Astrocyte of the cerebellum (primary cell): ENCODE results near the gene SDS.
A peak's percentile ranks its signal among the peaks of the same experiment; 100 is the strongest.

Experiments
- DNase-seq: peaks from one replicate; pipeline ENCODE4 v3.0.0-alpha.2; 2011; ENCODE audit warnings: low read depth
- H3K4me3 ChIP-seq: 2 replicates; pipeline ENCODE4 v1.5.1; 2011; ENCODE audit warnings: mild to moderate bottlenecking, low read depth, low read length, moderate library complexity
- CTCF ChIP-seq: IDR thresholded peaks from 2 replicates; pipeline ENCODE4 v1.5.1; 2012; ENCODE audit warnings: low read length, low read depth, moderate library complexity, mild to moderate bottlenecking; ENCODE audit errors: missing control alignments
- in situ Hi-C: cut with HindIII; loops from 2 replicates; pipeline ENCODE4 v1.10.0; 2017; ENCODE audit warnings: low sequenced_read_pairs

SDS gene

GRCh38 chr12:113413488-113413939 lies 9.8 kb upstream of the SDS start:
- no peak for DNase-seq
- in situ Hi-C loops = no loop called here
- H3K4me3 ChIP-seq = no peak overlapping the region
- no peak for TF ChIP-seq CTCF

- in situ Hi-C loops = no loop called here
- no peak for DNase-seq
- H3K4me3 ChIP-seq = no peak overlapping the region
- no peak for TF ChIP-seq CTCF
Observed at GRCh38 chr12:113409462-113410124, 5.9 kb upstream of the SDS start.

GRCh38 chr12:113408756-113409298 lies 5.1 kb upstream of the SDS start:
- H3K4me3 ChIP-seq = no peak overlapping the region
- no peak for TF ChIP-seq CTCF
- DNase-seq = no peak
- in situ Hi-C loops = no loop called here

GRCh38 chr12:113407931-113408600 lies 4.4 kb upstream of the SDS start:
- in situ Hi-C loops = no loop called here
- no peak for TF ChIP-seq CTCF
- no peak overlapping the region for H3K4me3 ChIP-seq
- DNase-seq = peak; percentile 6

- no peak overlapping the region for H3K4me3 ChIP-seq
- in situ Hi-C loops = no loop called here
- DNase-seq = no peak
- TF ChIP-seq CTCF = no peak
Observed at GRCh38 chr12:113405694-113406093, 2.0 kb upstream of the SDS start.

GRCh38 chr12:113402586-113403260 lies 964 bp downstream of the SDS start:
- DNase-seq = no peak
- no peak for TF ChIP-seq CTCF
- in situ Hi-C loops = no loop called here
- H3K4me3 ChIP-seq = no peak overlapping the region
